HG02885 (cell line): ENCODE data around the gene TMEM238.
"Not testable (repeated sequence)": the region's sequence is repeated elsewhere in the genome, so short reads cannot be mapped to it uniquely, and the experiment has no call there.

Source experiments
- ATAC-seq: cut with Tn5 transposase; IDR thresholded peaks from one replicate; pipeline ENCODE4 v1.9.1; 2021; ENCODE audit warnings: mild to moderate bottlenecking; ENCODE audit not compliant: unreplicated experiment, poor library complexity

Gene TMEM238

GRCh38 chr19:55402509-55402908 is 18.4 kb upstream of the TMEM238 start:
- ATAC-seq: no peak

GRCh38 chr19:55401390-55401789 is 17.3 kb upstream of the TMEM238 start:
- not testable (repeated sequence) for ATAC-seq

- ATAC-seq: no peak
Measured at GRCh38 chr19:55400281-55401087, 16.4 kb upstream of the TMEM238 start.

GRCh38 chr19:55398200-55398925 is 14.3 kb upstream of the TMEM238 start:
- no peak for ATAC-seq

GRCh38 chr19:55392820-55393761 is 9.0 kb upstream of the TMEM238 start:
- ATAC-seq: no peak

GRCh38 chr19:55391702-55392615 is 7.9 kb upstream of the TMEM238 start:
- ATAC-seq: no peak

- no peak for ATAC-seq
Measured at GRCh38 chr19:55391191-55391670, 7.1 kb upstream of the TMEM238 start.

GRCh38 chr19:55390461-55390880 is 6.4 kb upstream of the TMEM238 start:
- no peak for ATAC-seq

GRCh38 chr19:55389386-55390317 is 5.6 kb upstream of the TMEM238 start:
- ATAC-seq: no peak

GRCh38 chr19:55387736-55388497 is 3.8 kb upstream of the TMEM238 start:
- ATAC-seq: no peak

GRCh38 chr19:55386493-55386971 is 2.4 kb upstream of the TMEM238 start:
- no peak for ATAC-seq

GRCh38 chr19:55385724-55386492 is 1.8 kb upstream of the TMEM238 start, which contains the start of gene RPL28:
Gene RPL28, plus strand, starts transcription at chr19:55385932. Its CDS starts 426 bp downstream, at chr19:55386358.
- peak; percentile 75 for ATAC-seq

- ATAC-seq: peak; percentile 53
Measured at GRCh38 chr19:55384920-55385723, 1.0 kb upstream of the TMEM238 start.

- no peak for ATAC-seq
Measured at GRCh38 chr19:55383279-55384130, 587 bp downstream of the TMEM238 start.

- ATAC-seq: no peak
Measured at GRCh38 chr19:55382522-55383054, 1.5 kb downstream of the TMEM238 start.
